Activated CD8-positive, alpha-beta memory T cell treated with anti-CD3 and anti-CD28 coated beads, Interleukin-2, amount 50 U/mL, for 1 hour (primary cell): ENCODE measurements around the gene MGMT.

Experiments
- DNase-seq: peaks from one replicate; pipeline ENCODE4 v3.0.0-alpha.2; 2020; ENCODE audit errors: extremely low read depth

MGMT gene

DNA sequence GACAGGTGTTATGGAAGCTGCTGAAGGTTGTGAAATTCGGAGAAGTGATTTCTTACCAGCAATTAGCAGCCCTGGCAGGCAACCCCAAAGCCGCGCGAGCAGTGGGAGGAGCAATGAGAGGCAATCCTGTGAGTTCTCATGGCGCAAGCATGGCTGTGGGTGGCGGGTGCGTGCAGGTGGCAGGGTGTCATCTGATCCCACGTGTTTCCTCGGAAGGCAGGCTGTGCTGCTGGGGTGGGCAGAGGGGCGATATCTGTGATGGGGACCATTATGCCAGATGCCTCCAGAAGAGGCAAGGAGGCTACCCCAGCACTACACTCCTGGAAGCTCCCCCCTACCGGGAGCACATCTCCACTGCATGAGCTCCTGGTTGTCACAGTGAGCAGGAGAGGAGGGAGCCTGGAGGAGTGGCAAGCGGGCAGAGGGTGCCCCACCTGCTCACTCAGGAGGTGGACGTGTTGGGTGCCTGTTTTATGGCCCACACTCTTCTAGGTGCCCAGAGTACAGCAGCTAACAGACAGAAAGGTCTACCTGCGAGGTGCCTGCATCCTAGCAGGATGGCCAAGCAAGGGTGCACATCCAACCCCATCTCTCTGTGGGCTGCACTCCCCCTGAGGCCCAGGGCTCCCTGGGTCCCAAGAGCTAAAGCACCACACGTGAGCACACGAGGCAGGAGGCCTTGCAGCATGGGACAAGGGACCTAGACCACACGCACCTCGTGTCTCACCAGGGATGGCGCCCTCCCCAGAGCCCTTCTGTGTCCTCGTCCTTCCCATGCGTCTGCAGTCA, 292.4 kb downstream of the MGMT start:
- DNase-seq: no peak

DNA sequence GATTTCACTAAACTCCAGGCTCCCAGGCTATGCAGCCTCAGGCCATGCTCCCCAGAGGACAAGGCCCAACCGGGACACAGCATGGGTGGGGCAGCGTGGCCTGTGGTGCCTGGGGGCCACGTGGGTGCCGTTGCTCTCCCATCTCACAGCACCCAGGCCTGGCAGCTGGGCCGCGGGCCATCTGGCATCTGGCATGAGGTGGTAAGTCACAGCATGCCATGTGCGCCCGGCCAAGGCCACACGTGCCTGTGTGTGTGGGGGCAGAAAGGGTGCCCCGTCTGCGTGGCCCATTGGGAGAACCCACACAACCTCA, 292.9 kb downstream of the MGMT start:
- DNase-seq: no peak

DNA sequence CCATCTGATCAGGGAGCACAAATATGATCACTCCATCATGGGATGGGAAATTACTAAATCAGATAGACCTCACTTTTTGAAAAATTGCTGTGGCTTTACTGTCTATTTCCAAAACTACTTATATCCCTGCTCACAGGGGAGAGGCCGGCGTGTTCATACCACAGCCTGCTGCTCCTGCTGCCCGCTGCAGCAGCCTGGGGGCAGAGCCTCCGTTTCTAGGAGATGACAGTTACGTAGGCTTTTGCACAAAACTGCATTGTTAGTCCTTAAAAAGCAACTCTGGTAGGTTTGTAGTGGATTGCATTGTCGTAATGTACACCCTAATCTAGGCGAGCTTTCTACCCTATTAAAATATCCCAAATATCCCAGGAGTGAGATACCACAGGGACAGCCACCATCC, 293.4 kb downstream of the MGMT start:
- no peak for DNase-seq

DNA sequence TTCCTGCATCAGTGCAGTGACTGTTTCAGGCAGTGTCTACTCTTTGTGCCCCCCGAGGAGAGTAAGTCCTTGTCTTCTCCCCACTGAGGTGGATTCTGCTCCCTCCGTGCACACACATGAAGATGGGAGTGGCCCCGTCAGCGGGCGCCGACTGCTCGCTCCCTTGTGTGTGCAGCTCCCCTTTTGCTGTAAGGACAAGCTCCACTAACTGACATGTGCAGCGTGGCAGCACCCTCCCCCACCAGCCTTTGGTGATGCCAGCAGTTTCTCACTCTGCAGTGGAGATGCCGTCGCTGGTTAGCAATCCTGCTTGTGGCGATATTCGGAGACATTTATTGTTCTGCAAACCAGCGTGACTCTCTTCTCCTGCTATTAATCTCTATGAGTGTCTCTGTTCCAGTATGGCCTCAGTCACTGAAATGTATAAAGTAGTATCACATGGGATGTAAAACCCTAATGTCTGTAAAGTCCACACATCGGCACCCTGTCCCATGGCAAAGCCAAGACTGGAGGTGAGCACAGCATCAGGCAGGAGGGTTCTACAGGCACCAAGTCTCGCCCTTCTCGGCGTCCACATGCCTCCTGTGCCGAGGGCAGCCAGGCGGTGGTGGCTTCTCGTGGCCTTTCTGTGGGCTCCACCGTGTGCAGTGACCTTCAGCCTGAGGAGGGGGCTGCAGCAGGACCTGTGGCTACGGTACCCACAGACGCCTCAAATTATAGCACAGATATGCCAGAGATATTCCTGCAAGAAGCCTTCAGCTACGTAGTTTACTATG, 294.3 kb downstream of the MGMT start:
- DNase-seq: no peak

DNA sequence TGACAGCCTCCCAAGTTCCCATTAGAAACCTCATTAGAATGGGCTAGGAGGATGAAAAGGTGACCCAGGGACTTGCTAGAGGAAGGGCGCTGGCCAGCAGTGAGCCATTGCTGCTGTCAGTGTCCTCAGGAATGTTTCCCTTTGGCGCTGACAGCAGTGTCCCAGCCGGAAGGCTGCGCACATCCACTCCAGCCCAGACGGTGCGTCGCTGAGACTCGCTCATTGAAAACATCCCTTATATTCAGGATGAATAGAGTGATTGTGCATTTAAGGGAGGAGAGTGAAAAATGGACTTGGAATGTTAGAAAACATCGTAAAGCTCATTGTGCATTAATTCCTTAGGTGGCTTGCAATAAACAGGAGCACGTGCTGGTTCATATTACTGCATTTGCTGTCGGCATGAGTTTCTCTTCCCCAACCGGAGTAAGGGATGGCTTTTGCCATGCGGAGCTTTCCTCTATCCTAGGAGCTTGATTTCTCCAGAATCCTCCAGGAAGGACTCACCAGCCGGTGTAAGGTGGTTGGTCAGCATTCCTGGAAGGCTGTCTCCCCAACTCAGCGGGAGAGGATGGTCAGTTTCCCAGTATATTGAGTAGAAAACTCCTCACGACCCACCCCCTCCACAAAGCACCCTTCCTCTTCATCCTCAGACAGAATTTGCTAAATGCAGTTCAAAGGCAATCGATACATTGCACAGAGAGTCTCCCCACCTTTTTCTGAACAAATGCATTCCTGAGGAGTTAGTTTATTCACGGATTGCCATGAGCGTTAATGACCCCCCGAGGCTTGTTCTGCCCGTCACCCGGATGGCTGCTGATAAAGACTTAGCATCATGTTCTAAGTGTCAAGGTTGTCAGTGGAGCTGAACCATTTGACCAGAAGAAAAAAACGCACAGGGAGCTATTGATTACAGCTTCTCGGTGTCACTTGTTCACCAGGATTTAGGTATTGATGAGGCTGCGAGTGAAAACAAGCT, 295.2 kb downstream of the MGMT start:
- no peak for DNase-seq

DNA sequence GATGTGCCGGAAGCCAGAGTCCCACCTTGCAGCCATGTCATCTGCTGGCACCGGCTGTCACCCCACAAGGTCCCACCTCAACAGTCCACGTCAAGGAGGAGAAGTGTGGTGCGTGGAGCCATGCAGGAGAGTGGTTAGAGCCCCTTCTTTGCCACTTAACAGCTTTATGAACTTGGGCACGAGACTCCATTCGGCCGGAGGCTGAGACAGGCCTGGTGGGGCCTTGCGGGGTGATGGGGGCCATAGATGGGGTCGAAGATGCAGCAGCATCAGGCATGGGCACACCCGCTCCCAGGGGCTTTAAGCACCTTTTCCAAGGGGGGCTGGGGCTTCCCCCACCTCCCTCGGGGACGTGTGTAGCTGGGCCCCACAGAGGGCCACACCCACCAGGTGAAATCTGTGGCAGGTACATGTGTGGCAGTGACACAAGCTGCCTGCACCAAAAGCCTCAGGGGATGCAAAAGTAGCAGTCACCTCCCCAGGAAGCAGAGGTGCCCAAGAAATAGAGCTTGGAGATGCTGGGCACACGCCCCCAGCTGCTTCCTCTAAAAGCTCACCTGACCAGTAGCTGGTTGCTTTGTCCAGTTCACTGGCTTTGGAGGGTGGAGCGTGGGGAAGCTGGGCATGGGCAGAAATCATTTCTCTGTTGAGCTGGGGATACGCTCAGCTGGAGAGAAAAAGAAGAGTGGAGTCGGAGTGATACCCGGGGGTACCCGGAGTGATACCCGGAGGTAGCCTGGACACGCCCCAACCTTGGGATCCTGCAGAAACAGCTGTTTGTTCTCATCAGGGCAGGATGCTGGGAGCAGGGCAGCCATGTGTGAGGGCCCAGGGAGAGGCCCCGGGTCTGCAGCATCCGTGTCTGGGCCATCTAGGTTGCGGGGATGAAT, 297.2 kb downstream of the MGMT start:
- no peak for DNase-seq

DNA sequence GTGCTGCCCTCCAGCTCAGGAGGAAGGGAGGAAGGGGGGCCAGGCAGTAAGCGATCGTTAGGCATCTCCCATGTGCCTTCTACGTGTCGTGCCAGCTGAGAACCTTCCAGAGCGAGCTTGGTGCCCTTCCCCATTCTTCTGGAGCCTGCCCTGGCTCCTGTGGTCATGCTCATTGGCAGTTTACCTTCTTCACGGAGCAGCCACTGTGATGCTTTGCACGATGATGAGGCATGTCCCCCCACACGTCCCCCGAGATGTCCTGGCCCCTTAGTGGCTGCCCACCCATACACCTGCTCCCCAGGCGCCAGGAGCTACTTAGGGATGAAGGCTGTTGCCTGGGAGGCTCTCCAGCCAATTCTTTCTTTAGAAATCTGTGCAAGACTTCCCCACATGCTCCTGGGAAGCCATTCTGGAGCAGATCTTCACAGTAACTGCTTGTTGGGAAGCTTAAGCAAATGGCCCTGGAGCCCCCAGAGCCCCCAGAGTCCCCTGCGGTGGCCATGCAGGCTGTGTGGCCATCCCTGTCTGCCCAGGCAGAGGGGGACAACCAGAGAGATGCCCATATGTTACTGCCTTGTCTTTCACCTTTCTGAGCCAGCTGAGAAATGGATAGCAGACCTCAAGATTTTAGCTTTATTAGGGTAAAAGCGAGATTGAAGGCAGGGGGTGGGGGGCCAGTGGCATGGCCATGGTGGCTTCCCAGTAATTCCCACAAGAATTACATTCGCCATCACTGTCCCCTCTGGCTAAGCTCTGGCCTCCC, 298.0 kb downstream of the MGMT start:
- no peak for DNase-seq

DNA sequence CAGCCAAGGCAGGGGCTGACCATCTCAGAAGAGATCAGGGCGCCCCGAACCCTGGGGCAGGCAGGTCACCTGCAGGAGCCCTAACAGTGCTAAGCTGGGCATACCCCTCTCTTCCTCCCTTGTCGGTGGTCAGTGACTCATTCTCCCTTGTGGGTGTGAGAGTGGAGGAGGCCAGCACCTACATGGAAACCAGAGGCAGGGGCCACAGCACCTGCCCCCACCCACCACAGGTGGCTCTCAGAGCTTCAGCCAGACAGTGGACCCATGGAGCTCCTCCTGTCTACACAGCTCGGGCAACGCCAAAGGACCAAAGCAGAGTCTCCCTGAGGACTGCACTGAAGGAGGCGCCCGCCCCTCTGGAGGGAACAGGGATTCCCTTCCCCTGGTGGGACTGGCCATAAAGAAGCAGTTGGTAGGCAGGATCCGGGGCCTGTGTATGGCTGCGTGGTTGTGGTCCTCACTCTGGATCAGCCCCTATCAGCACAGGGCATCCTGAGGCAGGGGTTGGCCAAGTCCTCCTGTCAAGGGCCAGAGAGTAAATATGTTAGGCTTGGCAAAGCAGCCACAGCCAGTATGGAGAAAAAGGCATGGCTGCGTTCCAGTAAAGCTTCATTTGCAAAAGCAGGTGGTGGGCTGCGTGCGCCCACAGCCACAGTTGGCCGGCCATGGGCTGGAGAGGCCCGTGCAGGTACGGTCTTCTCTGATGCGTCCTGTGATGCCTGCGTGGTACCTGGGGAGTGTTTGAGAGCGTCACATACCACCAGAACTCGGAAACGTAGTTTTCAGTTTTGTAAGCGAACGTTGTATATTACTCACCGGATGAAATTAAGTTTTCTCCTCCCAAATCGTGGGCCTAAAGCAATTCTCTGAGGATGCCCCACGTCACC, 298.9 kb downstream of the MGMT start:
- DNase-seq: no peak

DNA sequence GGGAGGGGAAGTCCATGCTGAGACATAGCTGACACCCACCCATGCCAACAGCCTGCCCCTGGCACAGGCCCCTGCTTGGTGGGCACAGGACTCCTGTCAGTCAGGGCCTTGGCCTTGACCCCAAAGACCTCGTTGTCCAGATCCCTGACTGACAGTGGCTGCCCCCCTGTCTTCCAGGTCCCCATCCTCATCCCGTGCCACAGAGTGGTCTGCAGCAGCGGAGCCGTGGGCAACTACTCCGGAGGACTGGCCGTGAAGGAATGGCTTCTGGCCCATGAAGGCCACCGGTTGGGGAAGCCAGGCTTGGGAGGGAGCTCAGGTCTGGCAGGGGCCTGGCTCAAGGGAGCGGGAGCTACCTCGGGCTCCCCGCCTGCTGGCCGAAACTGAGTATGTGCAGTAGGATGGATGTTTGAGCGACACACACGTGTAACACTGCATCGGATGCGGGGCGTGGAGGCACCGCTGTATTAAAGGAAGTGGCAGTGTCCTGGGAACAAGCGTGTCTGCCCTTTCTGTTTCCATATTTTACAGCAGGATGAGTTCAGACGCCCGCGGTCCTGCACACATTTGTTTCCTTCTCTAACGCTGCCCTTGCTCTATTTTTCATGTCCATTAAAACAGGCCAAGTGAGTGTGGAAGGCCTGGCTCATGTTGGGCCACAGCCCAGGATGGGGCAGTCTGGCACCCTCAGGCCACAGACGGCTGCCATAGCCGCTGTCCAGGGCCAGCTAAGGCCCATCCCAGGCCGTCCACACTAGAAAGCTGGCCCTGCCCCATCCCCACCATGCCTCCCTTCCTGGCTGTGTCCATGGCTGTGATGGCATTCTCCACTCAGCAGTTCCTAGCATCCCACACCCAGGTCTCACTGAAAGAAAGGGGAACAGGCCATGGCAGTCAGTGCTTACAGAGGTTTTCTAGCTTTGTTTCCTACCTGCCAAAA, 299.8 kb downstream of the MGMT start:
- DNase-seq: no peak

DNA sequence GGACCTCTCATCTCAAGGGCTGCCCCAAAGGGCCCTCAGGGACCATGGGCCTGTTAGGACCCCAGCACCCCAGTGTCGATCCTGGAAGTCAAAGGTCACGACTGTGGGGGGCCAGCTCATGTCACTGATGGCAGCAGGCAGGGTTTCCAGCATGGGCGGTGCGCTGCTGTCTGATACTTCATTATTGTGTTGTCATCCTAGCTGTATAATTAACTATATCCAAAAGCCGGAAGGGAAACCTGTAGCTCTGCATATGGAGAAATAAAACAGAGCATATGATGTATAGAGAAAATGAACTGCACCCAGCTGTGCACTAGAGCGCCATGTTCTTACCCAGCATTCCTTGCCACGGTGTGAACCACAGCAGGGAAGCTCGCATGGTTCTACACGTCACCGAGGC, 300.7 kb downstream of the MGMT start:
- no peak for DNase-seq

DNA sequence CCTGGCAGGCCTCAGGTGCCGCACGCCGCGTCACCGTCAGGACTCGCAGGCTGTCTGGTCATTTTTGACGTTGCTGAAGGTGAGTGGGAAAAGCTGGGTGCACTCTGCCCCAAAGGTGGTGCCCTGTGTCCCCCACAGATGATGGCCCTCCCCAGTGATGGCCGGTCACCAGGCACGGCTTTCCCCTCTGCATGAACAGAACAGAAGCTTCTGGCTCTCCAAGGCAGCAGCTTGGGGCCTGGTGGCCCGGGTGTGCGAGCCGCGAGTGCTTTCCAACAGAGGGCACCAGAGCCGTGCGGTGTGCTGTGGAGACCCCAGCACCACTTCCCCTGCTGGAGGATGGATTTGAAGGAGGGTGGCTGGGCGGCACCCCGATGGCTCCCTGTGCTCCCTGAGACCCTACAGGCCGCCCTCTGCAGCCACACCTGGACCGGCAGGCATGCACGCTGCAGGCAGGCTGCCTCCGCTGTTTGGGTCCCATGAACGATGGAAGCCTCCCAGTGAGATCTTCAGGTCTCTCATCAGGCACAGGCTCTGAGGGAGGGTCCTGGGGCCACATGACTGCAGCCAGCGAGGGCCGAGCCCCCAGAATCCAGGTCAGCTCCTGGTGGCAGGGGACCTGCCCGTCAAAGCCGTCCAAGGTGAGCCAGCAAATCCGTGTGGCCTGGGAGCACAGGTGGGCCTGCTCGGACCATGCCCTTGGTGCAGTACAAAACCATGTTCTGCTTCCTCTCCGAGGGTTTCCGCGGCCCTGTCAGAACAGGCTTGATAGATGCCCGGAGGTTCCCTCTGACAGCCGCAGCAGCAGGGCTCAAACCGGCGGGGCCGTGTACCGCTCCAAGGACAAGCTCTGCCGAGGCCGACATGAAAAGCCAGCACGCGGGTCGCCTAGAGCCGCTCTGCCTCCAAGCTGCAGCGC, 301.7 kb downstream of the MGMT start:
- no peak for DNase-seq

DNA sequence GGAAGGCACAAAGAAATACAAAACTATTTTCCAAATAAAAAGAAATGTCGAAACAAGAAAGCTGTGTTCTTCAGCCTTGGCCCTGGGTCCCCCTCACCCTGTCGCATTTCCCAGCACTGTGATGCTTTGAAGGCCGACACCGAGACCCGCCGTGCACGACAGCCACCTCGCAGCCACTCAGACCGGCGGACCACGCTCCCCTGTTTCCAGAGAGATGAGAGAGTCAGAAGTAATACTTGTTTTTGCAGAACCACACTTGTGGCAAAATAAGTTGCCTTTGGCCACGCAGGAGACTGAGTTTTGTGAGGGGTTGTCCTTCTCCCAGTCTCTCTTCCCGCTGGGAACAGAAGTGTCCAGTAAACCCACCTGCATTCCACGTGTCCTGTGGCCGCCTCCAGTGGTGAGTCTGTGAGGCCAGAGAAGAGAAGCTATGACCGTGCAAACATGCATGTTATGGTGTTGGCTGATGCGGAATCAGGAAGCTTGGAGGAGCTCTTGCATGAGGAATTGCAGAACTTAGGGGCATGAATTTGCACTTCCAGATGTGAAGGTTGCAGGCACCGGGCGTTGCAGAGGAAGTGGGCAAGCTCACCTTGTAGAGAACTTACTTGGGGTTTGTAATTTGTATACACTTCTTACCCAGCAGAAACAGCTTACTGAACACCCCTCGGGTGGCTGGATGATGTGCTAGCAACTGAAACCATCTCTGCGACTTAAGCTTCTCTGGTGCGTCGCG, 302.5 kb downstream of the MGMT start:
- no peak for DNase-seq

DNA sequence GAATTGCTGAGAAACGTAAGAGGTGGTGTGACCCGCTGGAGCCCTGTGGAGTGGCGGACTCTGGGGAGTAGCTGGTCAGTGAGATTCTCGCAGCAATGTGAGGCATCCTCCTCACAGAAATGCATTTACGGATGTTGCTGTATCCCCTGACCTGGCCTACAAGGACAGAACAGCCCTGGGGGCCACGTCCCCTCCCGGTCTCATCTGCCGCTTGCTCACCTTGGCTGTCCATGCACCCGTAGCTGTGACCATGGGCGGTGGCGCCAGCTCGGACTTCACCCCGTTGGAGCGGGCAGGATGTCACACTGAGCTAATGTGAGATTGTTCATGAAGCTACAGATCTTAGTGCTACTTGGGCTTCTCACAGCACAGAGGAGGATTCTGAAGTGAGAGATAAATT, 303.2 kb downstream of the MGMT start:
- no peak for DNase-seq

DNA sequence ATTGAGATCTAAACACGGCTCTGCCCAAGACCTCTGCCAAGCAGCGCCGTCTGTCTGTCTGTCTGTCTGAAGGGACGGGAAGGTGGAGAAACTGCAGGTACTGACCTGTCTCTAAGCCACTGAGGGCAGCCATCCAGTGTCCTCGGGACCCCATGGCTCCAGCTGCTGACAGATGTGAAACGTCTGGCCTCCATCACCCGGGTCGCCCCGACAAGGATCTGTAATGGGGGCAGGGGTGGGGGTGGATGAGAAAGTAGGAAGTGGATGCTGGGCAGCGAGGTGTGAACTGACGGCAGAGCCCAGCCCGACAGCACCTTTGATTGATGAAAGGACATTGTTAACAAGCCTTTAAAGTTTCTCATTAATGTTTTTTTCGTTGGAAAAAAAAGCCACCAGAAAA, 304.0 kb downstream of the MGMT start:
- DNase-seq: no peak

DNA sequence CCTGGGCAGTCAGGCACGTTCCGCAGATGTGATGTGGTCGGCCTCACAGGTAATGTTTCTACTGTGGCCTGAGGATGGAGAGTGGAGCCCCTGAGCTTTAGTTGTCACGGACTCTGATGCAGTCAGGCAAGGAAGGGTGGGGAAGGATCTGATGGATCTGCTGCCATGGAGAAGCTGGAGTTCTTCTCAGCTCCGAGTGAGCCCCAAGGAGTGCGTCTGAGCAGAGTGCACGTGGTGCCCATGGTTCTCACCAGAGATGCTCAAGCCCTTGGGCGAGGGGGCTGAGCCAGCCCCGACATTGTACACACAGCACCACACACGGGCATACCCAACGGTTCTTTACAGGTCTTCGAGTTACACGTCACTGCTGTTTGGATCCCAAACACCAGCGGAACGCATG, 304.5 kb downstream of the MGMT start:
- no peak for DNase-seq

DNA sequence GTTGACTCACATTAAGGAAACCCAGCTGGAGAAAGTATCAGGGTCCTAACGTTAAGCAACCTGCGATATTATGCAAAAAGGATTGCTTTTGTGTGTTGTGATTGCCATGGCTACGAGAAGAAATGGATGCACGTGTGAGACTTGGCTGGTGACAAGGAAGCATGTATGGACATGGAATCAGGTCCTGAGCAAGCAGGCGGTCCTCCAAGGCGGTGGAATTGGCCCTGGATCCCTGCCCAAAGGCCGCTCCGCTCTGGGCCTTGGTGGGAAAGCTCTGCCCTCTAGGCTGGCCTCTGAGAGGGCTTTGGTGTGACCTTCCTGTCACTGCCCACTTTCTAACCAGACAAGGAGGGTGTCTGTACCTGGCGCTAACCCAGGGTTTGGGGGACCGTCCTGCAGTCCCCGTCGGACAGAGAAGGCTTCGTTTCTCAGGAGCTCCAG, 305.0 kb downstream of the MGMT start:
- DNase-seq: no peak
